Neutrophil (primary cell): ENCODE data around the gene TENM3.

Experiments used
- H3K27ac ChIP-seq: fragments of 200-600 bp; sonication (generic); 2 replicates; pipeline ENCODE4 v1.5.1; 2016; ENCODE audit warnings: mild to moderate bottlenecking, moderate library complexity
- H3K27me3 ChIP-seq: fragments of 200-600 bp; sonication (generic); 2 replicates; pipeline ENCODE4 v1.6.0; 2016; ENCODE audit warnings: mild to moderate bottlenecking
- H3K36me3 ChIP-seq: fragments of 200-600 bp; sonication (generic); 2 replicates; pipeline ENCODE4 v1.5.1; 2017
- H3K4me1 ChIP-seq, 2 experiments: fragments of 200-600 bp in 1 of 2; sonication (generic) in 1 of 2; 1 replicate in 1 of 2; 2 replicates in 1 of 2; pipeline versions ENCODE4 v1.5.1 to v1.6.1; 2013 to 2016; ENCODE audit warnings: low read depth in 1 of 2, low read length in 1 of 2, mild to moderate bottlenecking in 1 of 2, moderate library complexity in 1 of 2; ENCODE audit not compliant: control insufficient read depth in 1 of 2, insufficient read depth in 1 of 2
- H3K4me3 ChIP-seq, 2 experiments: fragments of 200-600 bp in 1 of 2; sonication (generic) in 1 of 2; 1 replicate in 1 of 2; 2 replicates in 1 of 2; pipeline ENCODE4 v1.5.1; 2013 to 2016; ENCODE audit warnings: low read depth in 1 of 2, low read length in 1 of 2, mild to moderate bottlenecking in 1 of 2, moderate library complexity in 1 of 2
- H3K9me3 ChIP-seq: fragments of 200-600 bp; sonication (generic); 2 replicates; pipeline ENCODE4 v1.5.1; 2016
- TF ChIP-seq, protein P1 (sequence below): fragments of 200-600 bp; sonication (generic); IDR thresholded peaks from 2 replicates; pipeline ENCODE4 v1.5.1; 2016; ENCODE audit warnings: antibody characterized with exemption

The TENM3 gene

DNA sequence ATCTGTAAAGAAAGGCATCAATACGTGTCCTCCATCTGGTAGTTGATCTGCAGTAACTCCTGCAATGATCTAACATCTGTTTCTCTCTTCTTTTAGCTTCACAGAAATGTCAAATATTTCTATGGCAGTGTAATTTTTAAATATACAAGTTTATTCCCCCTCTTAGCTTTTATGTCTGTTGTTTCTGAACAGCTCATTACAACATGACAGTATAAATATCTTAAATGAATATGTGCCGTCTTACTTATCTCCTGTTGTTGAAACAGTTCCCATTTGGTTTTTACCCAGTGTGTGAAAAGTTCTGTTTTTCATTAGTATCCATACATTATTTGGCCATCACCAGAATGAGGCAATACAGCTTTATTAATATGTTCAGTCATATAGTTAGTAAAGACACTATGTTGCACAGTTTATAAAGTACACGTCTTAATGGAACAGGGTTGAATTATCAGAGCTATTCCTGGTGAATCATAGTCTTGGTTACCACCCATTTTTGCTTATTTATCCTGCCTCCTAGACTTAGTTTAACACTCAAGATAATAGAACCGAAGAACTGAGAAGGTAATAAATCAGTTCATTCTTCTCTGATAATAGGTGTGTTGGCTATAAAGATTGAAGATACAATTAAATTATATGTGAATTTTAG is 321.6 kb downstream of the TENM3 start:
- Histone ChIP-seq H3K4me1 (no peaks in the 10 kb centered on the region), H3K27ac (no peak overlapping the region), H3K36me3 (no peaks in the 10 kb centered on the region), H3K4me3 (no peak overlapping the region), H3K9me3 (no peaks in the 10 kb centered on the region), H3K27me3 (no peaks in the 10 kb centered on the region)
- TF ChIP-seq, protein P1, sequence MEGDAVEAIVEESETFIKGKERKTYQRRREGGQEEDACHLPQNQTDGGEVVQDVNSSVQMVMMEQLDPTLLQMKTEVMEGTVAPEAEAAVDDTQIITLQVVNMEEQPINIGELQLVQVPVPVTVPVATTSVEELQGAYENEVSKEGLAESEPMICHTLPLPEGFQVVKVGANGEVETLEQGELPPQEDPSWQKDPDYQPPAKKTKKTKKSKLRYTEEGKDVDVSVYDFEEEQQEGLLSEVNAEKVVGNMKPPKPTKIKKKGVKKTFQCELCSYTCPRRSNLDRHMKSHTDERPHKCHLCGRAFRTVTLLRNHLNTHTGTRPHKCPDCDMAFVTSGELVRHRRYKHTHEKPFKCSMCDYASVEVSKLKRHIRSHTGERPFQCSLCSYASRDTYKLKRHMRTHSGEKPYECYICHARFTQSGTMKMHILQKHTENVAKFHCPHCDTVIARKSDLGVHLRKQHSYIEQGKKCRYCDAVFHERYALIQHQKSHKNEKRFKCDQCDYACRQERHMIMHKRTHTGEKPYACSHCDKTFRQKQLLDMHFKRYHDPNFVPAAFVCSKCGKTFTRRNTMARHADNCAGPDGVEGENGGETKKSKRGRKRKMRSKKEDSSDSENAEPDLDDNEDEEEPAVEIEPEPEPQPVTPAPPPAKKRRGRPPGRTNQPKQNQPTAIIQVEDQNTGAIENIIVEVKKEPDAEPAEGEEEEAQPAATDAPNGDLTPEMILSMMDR: no peak

DNA sequence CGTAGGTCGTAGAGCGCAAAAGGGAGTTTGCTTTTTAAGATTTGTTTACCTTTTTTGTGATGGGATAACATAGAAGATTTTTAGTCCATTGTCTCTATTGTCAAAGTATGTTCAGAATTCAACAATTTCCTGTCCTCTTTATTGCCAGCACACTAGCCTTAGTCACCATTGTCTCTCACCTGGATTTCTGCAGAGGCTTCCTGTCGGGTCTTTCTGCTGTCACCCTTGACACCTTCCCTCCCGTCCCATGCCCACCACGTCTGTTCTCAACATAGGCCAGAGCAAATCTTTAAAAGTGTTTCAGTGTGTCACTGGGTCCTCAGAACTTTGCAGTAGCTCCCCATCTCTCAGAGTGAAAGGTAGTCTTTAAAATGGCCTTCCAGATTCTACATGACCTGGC is 323.9 kb downstream of the TENM3 start:
- TF ChIP-seq, protein P1: no peak
- no peaks in the 10 kb centered on the region for H3K36me3 ChIP-seq

DNA sequence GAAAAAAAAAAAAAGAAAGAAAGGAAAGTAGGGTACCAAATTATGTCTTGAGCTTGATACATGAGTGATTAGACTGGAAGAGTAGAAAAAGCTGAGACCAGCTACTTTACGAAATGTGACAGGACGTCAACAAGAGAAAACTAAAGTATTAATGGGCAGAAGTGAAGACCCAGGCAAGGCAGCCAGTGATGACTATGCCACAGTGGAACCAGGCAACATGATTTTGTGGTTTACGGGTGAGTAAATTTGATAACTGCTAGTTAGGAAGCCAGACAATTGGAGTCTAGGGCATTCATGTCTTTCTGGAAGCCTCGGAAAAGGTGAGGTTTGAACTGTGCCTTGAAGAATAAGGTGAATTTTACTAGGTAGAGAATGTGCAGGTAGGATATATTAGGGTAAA is 326.4 kb downstream of the TENM3 start:
- Histone ChIP-seq H3K9me3 (no peaks in the 10 kb centered on the region), H3K4me3 (no peak overlapping the region), H3K4me1 (no peaks in the 10 kb centered on the region), H3K27ac (no peak overlapping the region), H3K27me3 (no peaks in the 10 kb centered on the region), H3K36me3 (no peaks in the 10 kb centered on the region)
- TF ChIP-seq, protein P1: no peak

More for the DNA sequence above, 323.9 kb downstream of the TENM3 start:
- Histone ChIP-seq H3K9me3 (no peaks in the 10 kb centered on the region), H3K4me3 (no peak overlapping the region), H3K27me3 (no peaks in the 10 kb centered on the region), H3K27ac (no peak overlapping the region), H3K4me1 (no peaks in the 10 kb centered on the region)

DNA sequence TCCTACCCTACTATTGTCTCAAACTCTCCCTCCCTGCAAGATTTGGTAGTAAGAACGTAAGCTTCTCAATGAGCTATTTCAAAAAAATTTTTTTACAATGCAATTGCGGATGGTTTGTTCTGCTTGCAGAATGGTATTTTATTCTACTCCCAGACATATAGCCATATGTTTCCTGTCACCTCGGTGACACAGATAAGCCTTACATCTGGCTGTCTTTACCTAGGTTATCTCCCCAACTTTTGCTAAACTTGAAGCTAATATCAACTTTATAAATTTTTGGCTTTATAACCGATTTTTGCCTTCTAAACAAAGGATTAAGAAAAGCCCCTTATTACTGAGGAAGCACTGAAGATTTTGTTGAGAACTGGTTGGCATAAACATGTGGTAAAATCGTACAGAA is 331.5 kb downstream of the TENM3 start:
- Histone ChIP-seq H3K27me3 (no peaks in the 10 kb centered on the region), H3K4me3 (no peak overlapping the region), H3K27ac (no peak overlapping the region), H3K4me1 (no peaks in the 10 kb centered on the region), H3K36me3 (no peaks in the 10 kb centered on the region), H3K9me3 (no peaks in the 10 kb centered on the region)
- TF ChIP-seq, protein P1: no peak

DNA sequence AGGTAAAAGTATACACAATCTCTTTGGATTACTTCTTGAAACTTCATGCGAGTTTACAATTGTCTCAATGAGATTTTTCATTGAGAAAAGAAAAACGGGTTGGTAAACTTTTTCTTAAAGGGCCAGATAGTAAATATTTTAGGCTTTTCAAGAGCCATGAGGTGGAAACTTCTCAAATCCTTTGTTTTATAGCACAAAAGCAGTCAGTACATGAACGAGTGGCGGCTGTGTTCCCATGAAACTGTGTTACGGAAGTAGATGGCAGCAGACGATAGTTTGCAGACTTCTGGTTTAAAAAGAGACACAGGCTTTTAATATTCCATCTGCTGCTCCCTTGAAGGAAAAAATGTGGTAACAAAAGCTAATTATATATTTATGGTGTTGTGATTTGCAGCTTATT is 332.0 kb downstream of the TENM3 start:
- TF ChIP-seq, protein P1: no peak
- Histone ChIP-seq H3K9me3 (no peaks in the 10 kb centered on the region), H3K36me3 (no peaks in the 10 kb centered on the region), H3K27me3 (no peaks in the 10 kb centered on the region), H3K4me1 (no peaks in the 10 kb centered on the region), H3K4me3 (no peak overlapping the region), H3K27ac (no peak overlapping the region)
